ENCODE data around the gene CCNB2.

Gene CCNB2

GRCh38 chr15:59155431-59155830, 50.5 kb downstream of the CCNB2 start:
- Histone ChIP-seq H3K36me3 (ENCODE audit: insufficient read depth, low read length) (no peaks in the 10 kb centered on the region), H3K79me2 (ENCODE audit: insufficient read depth, low read length) (no peaks in the 10 kb centered on the region), H3K9me2 (replicated peaks; ENCODE audit: low read depth, low read length) (no peaks in the 10 kb centered on the region), H3K9me3 (ENCODE audit: insufficient read depth, low read depth, low read length) (no peaks in the 10 kb centered on the region), H2AFZ (ENCODE audit: low read length) (no peak overlapping the region), H3K27me3 (ENCODE audit: insufficient read depth, low read length, poor library complexity, severe bottlenecking) (no peaks in the 10 kb centered on the region), H3F3A (ENCODE audit: low read depth) (no peaks in the 10 kb centered on the region), H3K9ac (ENCODE audit: low read depth, low read length, poor library complexity, severe bottlenecking) (no peak overlapping the region), H3K4me2 (ENCODE audit: low read depth, low read length, poor library complexity, severe bottlenecking) (no peak overlapping the region), H3K4me3 (ENCODE audit: low read length, poor library complexity, severe bottlenecking) (no peak overlapping the region), H3K4me1 (ENCODE audit: insufficient read depth, low read length, poor library complexity, severe bottlenecking) (no peaks in the 10 kb centered on the region), H4K20me1 (ENCODE audit: insufficient read depth, low read length, poor library complexity, severe bottlenecking) (no peaks in the 10 kb centered on the region)
- no peak for TF ChIP-seq CTCF (conservative IDR thresholded peaks at IDR 0.05; ENCODE audit: low read length)
- no peak for TF ChIP-seq EZH2phosphoT487 (IDR thresholded peaks at IDR 0.05; ENCODE audit: borderline replicate concordance)

- Histone ChIP-seq H3K4me1 (ENCODE audit: insufficient read depth, low read length, poor library complexity, severe bottlenecking) (no peaks in the 10 kb centered on the region), H3K4me2 (ENCODE audit: low read depth, low read length, poor library complexity, severe bottlenecking) (no peak overlapping the region), H2AFZ (ENCODE audit: low read length) (no peak overlapping the region), H3K4me3 (ENCODE audit: low read length, poor library complexity, severe bottlenecking) (no peak overlapping the region), H3K9ac (ENCODE audit: low read depth, low read length, poor library complexity, severe bottlenecking) (no peak overlapping the region), H4K20me1 (ENCODE audit: insufficient read depth, low read length, poor library complexity, severe bottlenecking) (no peaks in the 10 kb centered on the region), H3K9me2 (replicated peaks; ENCODE audit: low read depth, low read length) (no peaks in the 10 kb centered on the region), H3K79me2 (ENCODE audit: insufficient read depth, low read length) (no peaks in the 10 kb centered on the region), H3K9me3 (ENCODE audit: insufficient read depth, low read depth, low read length) (no peaks in the 10 kb centered on the region), H3F3A (ENCODE audit: low read depth) (no peaks in the 10 kb centered on the region), H3K36me3 (ENCODE audit: insufficient read depth, low read length) (no peaks in the 10 kb centered on the region), H3K27me3 (ENCODE audit: insufficient read depth, low read length, poor library complexity, severe bottlenecking) (no peaks in the 10 kb centered on the region)
- TF ChIP-seq EZH2phosphoT487 (IDR thresholded peaks at IDR 0.05; ENCODE audit: borderline replicate concordance) (no peak), CTCF (conservative IDR thresholded peaks at IDR 0.05; ENCODE audit: low read length) (no peak)
Measured at GRCh38 chr15:59157396-59157795, 52.5 kb downstream of the CCNB2 start.

GRCh38 chr15:59157840-59158700, 53.1 kb downstream of the CCNB2 start:
- no peak overlapping the region for H3K9ac ChIP-seq (ENCODE audit: low read depth, low read length, poor library complexity, severe bottlenecking)
- H3K79me2 ChIP-seq (ENCODE audit: insufficient read depth, low read length): no peaks in the 10 kb centered on the region
- H3K9me2 ChIP-seq (replicated peaks; ENCODE audit: low read depth, low read length): no peaks in the 10 kb centered on the region
- H3K9me3 ChIP-seq (ENCODE audit: insufficient read depth, low read depth, low read length): no peaks in the 10 kb centered on the region
- no peaks in the 10 kb centered on the region for H3K36me3 ChIP-seq (ENCODE audit: insufficient read depth, low read length)
- H4K20me1 ChIP-seq (ENCODE audit: insufficient read depth, low read length, poor library complexity, severe bottlenecking): no peaks in the 10 kb centered on the region
- H3K4me1 ChIP-seq (ENCODE audit: insufficient read depth, low read length, poor library complexity, severe bottlenecking): no peaks in the 10 kb centered on the region
- no peaks in the 10 kb centered on the region for H3F3A ChIP-seq (ENCODE audit: low read depth)
- no peak for TF ChIP-seq CTCF (conservative IDR thresholded peaks at IDR 0.05; ENCODE audit: low read length)
- TF ChIP-seq EZH2phosphoT487 (IDR thresholded peaks at IDR 0.05; ENCODE audit: borderline replicate concordance): no peak
- H2AFZ ChIP-seq (ENCODE audit: low read length): no peak overlapping the region
- H3K4me3 ChIP-seq (ENCODE audit: low read length, poor library complexity, severe bottlenecking): no peak overlapping the region
- no peak overlapping the region for H3K4me2 ChIP-seq (ENCODE audit: low read depth, low read length, poor library complexity, severe bottlenecking)
- no peaks in the 10 kb centered on the region for H3K27me3 ChIP-seq (ENCODE audit: insufficient read depth, low read length, poor library complexity, severe bottlenecking)

Data from Loucy (cell line).